MM.1S (cell line): Measurements from ENCODE around the gene FOXP1.

Experiments used
- DNase-seq: peaks from one replicate; pipeline ENCODE4 v3.0.0-alpha.2; 2015
- H2AFZ ChIP-seq: fragments of 300-600 bp; sonication (generic); 2 replicates; pipeline ENCODE4 v1.6.0; 2016; ENCODE audit warnings: antibody characterized with exemption, low read length
- H3F3A ChIP-seq: fragments of 300-600 bp; sonication (generic); 2 replicates; pipeline ENCODE4 v1.6.1; 2016; ENCODE audit warnings: mild to moderate bottlenecking, antibody characterized with exemption, low read length, moderate library complexity, mixed read lengths; ENCODE audit not compliant: insufficient read depth
- H3K27ac ChIP-seq: fragments of 300-600 bp; sonication (generic); 2 replicates; pipeline ENCODE4 v1.5.1; 2016; ENCODE audit warnings: mild to moderate bottlenecking, low read length
- H3K27me3 ChIP-seq: fragments of 300-600 bp; sonication (generic); replicated peaks from 2 replicates; pipeline ENCODE4 v1.6.0; 2016; ENCODE audit warnings: low read length; ENCODE audit not compliant: insufficient read depth
- H3K36me3 ChIP-seq: fragments of 300-600 bp; sonication (generic); replicated peaks from 2 replicates; pipeline ENCODE4 v1.6.1; 2016; ENCODE audit warnings: mild to moderate bottlenecking, low read length, mixed read lengths; ENCODE audit not compliant: insufficient read depth
- H3K4me1 ChIP-seq: fragments of 300-600 bp; sonication (generic); 2 replicates; pipeline ENCODE4 v1.6.1; 2016; ENCODE audit warnings: low read length, mixed read lengths
- H3K4me2 ChIP-seq: fragments of 300-600 bp; sonication (generic); 2 replicates; pipeline ENCODE4 v1.6.0; 2016; ENCODE audit warnings: low read depth, low read length
- H3K4me3 ChIP-seq: fragments of 300-600 bp; sonication (generic); 2 replicates; pipeline ENCODE4 v1.5.1; 2016; ENCODE audit warnings: low read length, mixed read lengths
- H3K79me2 ChIP-seq: fragments of 300-600 bp; sonication (generic); 2 replicates; pipeline ENCODE4 v1.6.1; 2016; ENCODE audit warnings: mixed run types, low read length, mixed read lengths
- H3K9ac ChIP-seq: fragments of 300-600 bp; sonication (generic); 2 replicates; pipeline ENCODE4 v1.6.1; 2016; ENCODE audit warnings: low read length, mixed read lengths
- H3K9me2 ChIP-seq: fragments of 300-600 bp; sonication (generic); replicated peaks from 2 replicates; pipeline ENCODE4 v1.6.1; 2016; ENCODE audit warnings: mild to moderate bottlenecking, low read length, mixed read lengths; ENCODE audit not compliant: insufficient read depth
- H3K9me3 ChIP-seq: fragments of 300-600 bp; sonication (generic); replicated peaks from 2 replicates; pipeline ENCODE4 v1.6.1; 2016; ENCODE audit warnings: mild to moderate bottlenecking, low read length, mixed read lengths; ENCODE audit not compliant: insufficient read depth
- H4K20me1 ChIP-seq: fragments of 300-600 bp; sonication (generic); 2 replicates; pipeline ENCODE4 v1.6.1; 2016; ENCODE audit warnings: mild to moderate bottlenecking, low read length, moderate library complexity, mixed read lengths; ENCODE audit not compliant: insufficient read depth
- CTCF ChIP-seq: fragments of 300-600 bp; sonication (generic); IDR thresholded peaks from 2 replicates; pipeline ENCODE4 v1.5.1; 2016; ENCODE audit warnings: antibody characterized with exemption, low read length, mixed read lengths
- EZH2 ChIP-seq: fragments of 300-600 bp; sonication (generic); optimal IDR thresholded peaks from 2 replicates; pipeline ENCODE3; 2017; ENCODE audit warnings: low read depth, mild to moderate bottlenecking, antibody characterized with exemption, low read length, mixed read lengths
- EZH2phosphoT487 ChIP-seq: fragments of 300-600 bp; sonication (generic); IDR thresholded peaks from 2 replicates; pipeline ENCODE4 v1.6.1; 2018; ENCODE audit warnings: antibody characterized with exemption, low read length

FOXP1 gene

GRCh38 chr3:71175691-71176365 is 407.7 kb downstream of the FOXP1 start:
- Histone ChIP-seq H3K9ac (no peak overlapping the region), H3K79me2 (no peaks in the 10 kb centered on the region), H3K4me2 (no peak overlapping the region), H2AFZ (no peak overlapping the region), H3K9me2 (no peaks in the 10 kb centered on the region), H3K4me3 (no peak overlapping the region), H3K27me3 (no peaks in the 10 kb centered on the region), H3K27ac (no peak overlapping the region), H3K9me3 (no peaks in the 10 kb centered on the region), H3K36me3 (no peaks in the 10 kb centered on the region), H3K4me1 (no peaks in the 10 kb centered on the region), H3F3A (no peaks in the 10 kb centered on the region), H4K20me1 (no peaks in the 10 kb centered on the region)
- no peak for DNase-seq
- TF ChIP-seq EZH2phosphoT487 = no peak
- no peak for TF ChIP-seq EZH2
- no peak for TF ChIP-seq CTCF

- TF ChIP-seq CTCF (no peak), EZH2 (no peak), EZH2phosphoT487 (no peak)
- H3K27me3 ChIP-seq = no peaks in the 10 kb centered on the region
These were observed 410.6 kb downstream of the FOXP1 start for GRCh38 chr3:71172951-71173350.

GRCh38 chr3:71172189-71172588 is 411.3 kb downstream of the FOXP1 start:
- DNase-seq = no peak
- Histone ChIP-seq H3K4me2 (no peak overlapping the region), H3K27me3 (no peaks in the 10 kb centered on the region), H3K36me3 (no peaks in the 10 kb centered on the region), H3K9ac (no peak overlapping the region), H4K20me1 (no peaks in the 10 kb centered on the region), H3K9me3 (no peaks in the 10 kb centered on the region), H2AFZ (no peak overlapping the region), H3K9me2 (no peaks in the 10 kb centered on the region), H3K4me1 (0 out of 2 replicates have a peak, but pooled peaks cover 4% of the 10 kb centered on the region), H3K27ac (no peak overlapping the region), H3K4me3 (no peak overlapping the region), H3K79me2 (no peaks in the 10 kb centered on the region), H3F3A (no peaks in the 10 kb centered on the region)
- TF ChIP-seq EZH2 = no peak
- TF ChIP-seq CTCF = no peak
- no peak for TF ChIP-seq EZH2phosphoT487

More at GRCh38 chr3:71172951-71173350, 410.6 kb downstream of the FOXP1 start:
- no peak overlapping the region for H3K27ac ChIP-seq
- H3K4me1 ChIP-seq = 0 out of 2 replicates have a peak, but pooled peaks cover 2% of the 10 kb centered on the region
- H3K4me3 ChIP-seq = no peak overlapping the region
- no peak for DNase-seq
- H2AFZ ChIP-seq = no peak overlapping the region
- H3K4me2 ChIP-seq = no peak overlapping the region
- H3K79me2 ChIP-seq = no peaks in the 10 kb centered on the region
- no peaks in the 10 kb centered on the region for H3K36me3 ChIP-seq
- H4K20me1 ChIP-seq = no peaks in the 10 kb centered on the region
- no peaks in the 10 kb centered on the region for H3K9me2 ChIP-seq
- H3K9me3 ChIP-seq = no peaks in the 10 kb centered on the region
- H3K9ac ChIP-seq = no peak overlapping the region
- H3F3A ChIP-seq = no peaks in the 10 kb centered on the region
